Cardiac fibroblast (primary cell): ENCODE data around the gene GRK3.
"Not testable (repeated sequence)": the region's sequence is repeated elsewhere in the genome, so short reads cannot be mapped to it uniquely, and the experiment has no call there.

Experiments
- DNase-seq, 2 donors: peaks; one replicate each; pipeline versions ENCODE4 v3.0.0 to v3.0.0-alpha.2; 2010; ENCODE audit warnings: low read depth in 2 of 2
- H3K4me3 ChIP-seq, 2 donors: replicated peaks in 1 of 2; 1 replicate in 1 of 2; 2 replicates in 1 of 2; pipeline ENCODE4 v1.5.1; 2011; ENCODE audit warnings: low read depth in 2 of 2, low read length in 2 of 2, mild to moderate bottlenecking in 2 of 2, moderate library complexity in 1 of 2
- TF ChIP-seq, protein P1 (sequence below): IDR thresholded peaks from one replicate; pipeline ENCODE4 v1.5.1; 2011; ENCODE audit warnings: low read depth, mild to moderate bottlenecking, low read length, inconsistent platforms

Gene GRK3

GRCh38 chr22:25621986-25622385 lies 57.5 kb downstream of the GRK3 start:
- TF ChIP-seq, protein P1, sequence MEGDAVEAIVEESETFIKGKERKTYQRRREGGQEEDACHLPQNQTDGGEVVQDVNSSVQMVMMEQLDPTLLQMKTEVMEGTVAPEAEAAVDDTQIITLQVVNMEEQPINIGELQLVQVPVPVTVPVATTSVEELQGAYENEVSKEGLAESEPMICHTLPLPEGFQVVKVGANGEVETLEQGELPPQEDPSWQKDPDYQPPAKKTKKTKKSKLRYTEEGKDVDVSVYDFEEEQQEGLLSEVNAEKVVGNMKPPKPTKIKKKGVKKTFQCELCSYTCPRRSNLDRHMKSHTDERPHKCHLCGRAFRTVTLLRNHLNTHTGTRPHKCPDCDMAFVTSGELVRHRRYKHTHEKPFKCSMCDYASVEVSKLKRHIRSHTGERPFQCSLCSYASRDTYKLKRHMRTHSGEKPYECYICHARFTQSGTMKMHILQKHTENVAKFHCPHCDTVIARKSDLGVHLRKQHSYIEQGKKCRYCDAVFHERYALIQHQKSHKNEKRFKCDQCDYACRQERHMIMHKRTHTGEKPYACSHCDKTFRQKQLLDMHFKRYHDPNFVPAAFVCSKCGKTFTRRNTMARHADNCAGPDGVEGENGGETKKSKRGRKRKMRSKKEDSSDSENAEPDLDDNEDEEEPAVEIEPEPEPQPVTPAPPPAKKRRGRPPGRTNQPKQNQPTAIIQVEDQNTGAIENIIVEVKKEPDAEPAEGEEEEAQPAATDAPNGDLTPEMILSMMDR = no peak
- H3K4me3 ChIP-seq = no peak overlapping the region
- peak in 1 of 2 donors; percentile 24 for DNase-seq

- no peak overlapping the region for H3K4me3 ChIP-seq
- TF ChIP-seq, protein P1 = no peak
- no peak for DNase-seq
Measured at GRCh38 chr22:25623310-25623734, 58.8 kb downstream of the GRK3 start.

GRCh38 chr22:25623851-25624250 lies 59.4 kb downstream of the GRK3 start:
- no peak for DNase-seq
- TF ChIP-seq, protein P1 = no peak
- H3K4me3 ChIP-seq = no peak overlapping the region

GRCh38 chr22:25624476-25624875 lies 60.0 kb downstream of the GRK3 start:
- no peak for DNase-seq
- H3K4me3 ChIP-seq = no peak overlapping the region
- TF ChIP-seq, protein P1 = no peak

DNA sequence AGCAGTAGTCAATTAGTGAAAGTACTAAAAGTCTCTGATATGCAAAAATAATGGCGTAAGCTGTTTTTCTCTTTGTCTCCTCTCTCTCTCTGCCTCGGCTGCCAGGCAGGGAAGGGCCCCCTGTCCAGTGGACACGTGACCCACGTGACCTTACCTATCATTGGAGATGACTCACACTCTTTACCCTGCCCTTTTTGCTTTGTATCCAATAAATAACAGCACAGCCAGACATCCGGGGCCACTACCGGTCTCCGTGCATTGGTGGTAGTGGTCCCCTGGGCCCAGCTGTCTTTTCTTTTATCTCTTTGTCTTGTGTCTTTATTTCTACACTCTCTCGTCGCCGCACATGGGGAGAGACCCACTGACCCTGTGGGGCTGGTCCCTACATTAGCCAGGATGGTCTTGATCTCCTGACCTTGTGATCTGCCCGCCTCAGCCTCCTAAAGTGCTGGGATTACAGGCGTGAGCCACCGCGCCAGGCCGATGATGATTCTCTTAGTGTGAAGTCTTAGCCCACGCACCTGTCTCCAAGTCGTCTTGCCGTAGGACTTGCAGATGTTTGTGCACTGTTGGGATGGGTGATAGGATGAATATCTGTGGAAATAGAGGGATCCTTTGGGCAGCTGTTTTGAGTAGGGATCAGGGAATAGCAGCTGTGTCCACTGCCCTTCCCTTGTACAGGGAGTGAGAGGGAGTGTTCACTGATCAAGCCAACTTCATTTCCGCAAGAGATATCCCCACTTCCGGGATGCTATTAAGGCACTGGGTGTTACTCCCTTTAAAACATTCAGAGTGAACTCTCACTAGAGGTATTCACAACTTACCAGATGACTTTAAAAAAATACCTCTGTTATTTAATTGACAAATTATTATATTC lies 61.5 kb downstream of the GRK3 start:
- not testable (repeated sequence) for DNase-seq, H3K4me3 ChIP-seq

DNA sequence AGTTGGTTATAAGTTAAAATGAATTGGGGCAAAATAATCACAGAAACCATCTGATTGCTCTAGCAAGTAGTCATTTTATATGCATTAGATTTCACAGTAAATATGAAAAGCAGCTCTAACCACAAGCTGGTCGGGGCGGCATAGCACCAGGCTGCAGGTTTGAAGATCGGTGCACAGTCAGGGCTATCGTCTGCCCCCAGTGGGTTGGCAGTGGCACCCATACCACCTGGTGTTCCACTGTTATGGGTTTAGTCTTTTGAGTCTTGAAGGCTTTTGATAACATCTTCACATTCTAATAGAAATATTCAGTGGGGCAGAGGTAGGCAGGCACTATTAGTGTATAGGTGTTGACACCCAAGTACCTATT lies 62.1 kb downstream of the GRK3 start:
- TF ChIP-seq, protein P1 = no peak
- DNase-seq = no peak
- no peak overlapping the region for H3K4me3 ChIP-seq

DNA sequence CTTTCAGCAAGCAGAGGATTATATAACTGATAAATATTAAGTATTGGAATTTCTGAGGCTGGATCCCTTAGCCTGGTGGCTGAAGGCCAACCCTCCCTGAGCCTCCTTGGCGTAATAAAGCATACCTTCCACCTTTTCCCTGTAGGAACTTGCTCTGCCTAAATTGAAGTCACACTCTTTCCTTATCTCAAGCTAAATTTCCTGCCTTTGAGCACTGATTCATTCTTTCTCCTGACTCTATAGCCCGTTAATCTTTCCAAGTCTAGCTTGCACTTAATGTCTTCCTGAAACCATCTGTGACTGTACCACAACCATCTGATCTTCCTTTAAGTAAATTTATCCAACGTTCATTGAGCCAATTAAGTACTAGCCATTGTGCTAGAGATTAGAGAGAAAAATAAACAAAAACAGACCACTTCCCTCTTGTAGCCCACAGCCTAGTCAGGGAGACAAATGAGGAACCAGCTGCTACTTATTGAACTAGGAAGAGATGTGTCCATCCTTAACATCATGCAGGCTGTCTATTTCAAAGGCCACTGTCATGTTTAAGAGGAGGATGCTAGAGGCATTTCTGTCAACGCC lies 62.9 kb downstream of the GRK3 start:
- no peak overlapping the region for H3K4me3 ChIP-seq
- TF ChIP-seq, protein P1 = no peak
- no peak for DNase-seq
